ENCODE results near the gene HSPA4. TPM values are rescaled to one million over a fixed set of nuclear protein-coding genes. Genes with fewer than 3 reads are reported as not detected.

The HSPA4 gene
- total and polyA plus RNA-seq, 2 experiments from 2014 or later, result 340 to 343 TPM

DNA sequence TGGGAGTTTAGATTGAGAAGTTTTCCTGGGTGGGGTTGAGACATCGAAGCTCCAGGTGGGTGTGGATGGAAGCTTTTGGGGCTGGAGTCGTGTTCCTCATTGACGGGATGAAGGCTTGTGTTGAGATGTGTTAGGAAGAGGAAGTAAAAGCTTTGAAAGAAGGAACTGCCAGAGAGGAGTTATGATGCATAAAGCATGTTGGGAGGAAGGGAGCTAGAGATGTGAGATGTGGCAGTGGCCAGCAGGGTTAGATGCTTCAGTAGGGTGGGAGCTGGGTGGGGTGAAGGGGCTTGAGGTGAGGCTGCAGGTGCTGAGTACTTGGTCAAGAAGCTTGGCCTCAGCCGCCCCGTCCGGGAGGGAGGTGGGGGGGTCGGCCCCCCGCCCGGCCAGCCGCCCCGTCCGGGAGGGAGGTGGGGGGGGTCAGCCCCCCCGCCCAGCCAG lies 56.7 kb downstream of the HSPA4 start:
- H2AFZ ChIP-seq, result no peak overlapping the region
- H3K27ac ChIP-seq (ENCODE audit: low read depth), result no peak overlapping the region
- peaks cover 8% of the 10 kb centered on the region; the same call in 1 of the 2 replicates for H3F3A ChIP-seq (replicated peaks; ENCODE audit: low read depth)
- peaks cover 17% of the 10 kb centered on the region; the same call in 1 of the 2 replicates for H3K36me3 ChIP-seq (ENCODE audit: insufficient read depth)
- no peak for TF ChIP-seq ZNF331 (CRISPR knock-in tag; IDR thresholded peaks at IDR 0.05; ENCODE audit: low read depth)
- TF ChIP-seq, protein P1, sequence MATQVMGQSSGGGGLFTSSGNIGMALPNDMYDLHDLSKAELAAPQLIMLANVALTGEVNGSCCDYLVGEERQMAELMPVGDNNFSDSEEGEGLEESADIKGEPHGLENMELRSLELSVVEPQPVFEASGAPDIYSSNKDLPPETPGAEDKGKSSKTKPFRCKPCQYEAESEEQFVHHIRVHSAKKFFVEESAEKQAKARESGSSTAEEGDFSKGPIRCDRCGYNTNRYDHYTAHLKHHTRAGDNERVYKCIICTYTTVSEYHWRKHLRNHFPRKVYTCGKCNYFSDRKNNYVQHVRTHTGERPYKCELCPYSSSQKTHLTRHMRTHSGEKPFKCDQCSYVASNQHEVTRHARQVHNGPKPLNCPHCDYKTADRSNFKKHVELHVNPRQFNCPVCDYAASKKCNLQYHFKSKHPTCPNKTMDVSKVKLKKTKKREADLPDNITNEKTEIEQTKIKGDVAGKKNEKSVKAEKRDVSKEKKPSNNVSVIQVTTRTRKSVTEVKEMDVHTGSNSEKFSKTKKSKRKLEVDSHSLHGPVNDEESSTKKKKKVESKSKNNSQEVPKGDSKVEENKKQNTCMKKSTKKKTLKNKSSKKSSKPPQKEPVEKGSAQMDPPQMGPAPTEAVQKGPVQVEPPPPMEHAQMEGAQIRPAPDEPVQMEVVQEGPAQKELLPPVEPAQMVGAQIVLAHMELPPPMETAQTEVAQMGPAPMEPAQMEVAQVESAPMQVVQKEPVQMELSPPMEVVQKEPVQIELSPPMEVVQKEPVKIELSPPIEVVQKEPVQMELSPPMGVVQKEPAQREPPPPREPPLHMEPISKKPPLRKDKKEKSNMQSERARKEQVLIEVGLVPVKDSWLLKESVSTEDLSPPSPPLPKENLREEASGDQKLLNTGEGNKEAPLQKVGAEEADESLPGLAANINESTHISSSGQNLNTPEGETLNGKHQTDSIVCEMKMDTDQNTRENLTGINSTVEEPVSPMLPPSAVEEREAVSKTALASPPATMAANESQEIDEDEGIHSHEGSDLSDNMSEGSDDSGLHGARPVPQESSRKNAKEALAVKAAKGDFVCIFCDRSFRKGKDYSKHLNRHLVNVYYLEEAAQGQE (IDR thresholded peaks at IDR 0.05; ENCODE audit: unreplicated experiment), result no peak
- no peak for TF ChIP-seq CREB1 (CRISPR knock-in tag; IDR thresholded peaks at IDR 0.05; ENCODE audit: low read depth)
- TF ChIP-seq EZH2phosphoT487 (IDR thresholded peaks at IDR 0.05; ENCODE audit: unreplicated experiment), result no peak
- TF ChIP-seq, protein P2, sequence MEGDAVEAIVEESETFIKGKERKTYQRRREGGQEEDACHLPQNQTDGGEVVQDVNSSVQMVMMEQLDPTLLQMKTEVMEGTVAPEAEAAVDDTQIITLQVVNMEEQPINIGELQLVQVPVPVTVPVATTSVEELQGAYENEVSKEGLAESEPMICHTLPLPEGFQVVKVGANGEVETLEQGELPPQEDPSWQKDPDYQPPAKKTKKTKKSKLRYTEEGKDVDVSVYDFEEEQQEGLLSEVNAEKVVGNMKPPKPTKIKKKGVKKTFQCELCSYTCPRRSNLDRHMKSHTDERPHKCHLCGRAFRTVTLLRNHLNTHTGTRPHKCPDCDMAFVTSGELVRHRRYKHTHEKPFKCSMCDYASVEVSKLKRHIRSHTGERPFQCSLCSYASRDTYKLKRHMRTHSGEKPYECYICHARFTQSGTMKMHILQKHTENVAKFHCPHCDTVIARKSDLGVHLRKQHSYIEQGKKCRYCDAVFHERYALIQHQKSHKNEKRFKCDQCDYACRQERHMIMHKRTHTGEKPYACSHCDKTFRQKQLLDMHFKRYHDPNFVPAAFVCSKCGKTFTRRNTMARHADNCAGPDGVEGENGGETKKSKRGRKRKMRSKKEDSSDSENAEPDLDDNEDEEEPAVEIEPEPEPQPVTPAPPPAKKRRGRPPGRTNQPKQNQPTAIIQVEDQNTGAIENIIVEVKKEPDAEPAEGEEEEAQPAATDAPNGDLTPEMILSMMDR (conservative IDR thresholded peaks at IDR 0.05; ENCODE audit: low read depth in 2 of 2), result no peak
- TF ChIP-seq ZNF114 (CRISPR knock-in tag; IDR thresholded peaks at IDR 0.05), result no peak
- no peak overlapping the region for H3K27ac Mint-ChIP-seq
- peaks cover 41% of the 10 kb centered on the region for H3K36me3 Mint-ChIP-seq (ENCODE audit: low read depth)
- peaks cover 9% of the 10 kb centered on the region for H3K27me3 Mint-ChIP-seq (ENCODE audit: insufficient read depth, low read depth, poor library complexity)
- no peak overlapping the region for H3K4me3 ChIP-seq
- peak overlapping the region; percentile 1; the same call in 1 of the 3 replicates for H3K4me3 Mint-ChIP-seq
- H3K4me1 Mint-ChIP-seq, result peaks cover 2% of the 10 kb centered on the region; the same call in 2 of the 3 replicates
- no peaks in the 10 kb centered on the region for H3K79me2 ChIP-seq (replicated peaks; ENCODE audit: insufficient read depth)
- ATAC-seq (no peak), DNase-seq (ENCODE audit: low spot score) (no peak)
- peaks cover 9% of the 10 kb centered on the region for H3K9me3 Mint-ChIP-seq
- no peaks in the 10 kb centered on the region for H3K4me1 ChIP-seq (ENCODE audit: insufficient read depth)
- H4K20me1 ChIP-seq (replicated peaks; ENCODE audit: insufficient read depth), result peaks cover 5% of the 10 kb centered on the region; the same call in 1 of the 2 replicates
- H3K9me2 ChIP-seq (ENCODE audit: insufficient read depth), result no peaks in the 10 kb centered on the region
- H3K27me3 ChIP-seq (ENCODE audit: insufficient read depth), result no peaks in the 10 kb centered on the region
- H3K4me2 ChIP-seq, result no peak overlapping the region

DNA sequence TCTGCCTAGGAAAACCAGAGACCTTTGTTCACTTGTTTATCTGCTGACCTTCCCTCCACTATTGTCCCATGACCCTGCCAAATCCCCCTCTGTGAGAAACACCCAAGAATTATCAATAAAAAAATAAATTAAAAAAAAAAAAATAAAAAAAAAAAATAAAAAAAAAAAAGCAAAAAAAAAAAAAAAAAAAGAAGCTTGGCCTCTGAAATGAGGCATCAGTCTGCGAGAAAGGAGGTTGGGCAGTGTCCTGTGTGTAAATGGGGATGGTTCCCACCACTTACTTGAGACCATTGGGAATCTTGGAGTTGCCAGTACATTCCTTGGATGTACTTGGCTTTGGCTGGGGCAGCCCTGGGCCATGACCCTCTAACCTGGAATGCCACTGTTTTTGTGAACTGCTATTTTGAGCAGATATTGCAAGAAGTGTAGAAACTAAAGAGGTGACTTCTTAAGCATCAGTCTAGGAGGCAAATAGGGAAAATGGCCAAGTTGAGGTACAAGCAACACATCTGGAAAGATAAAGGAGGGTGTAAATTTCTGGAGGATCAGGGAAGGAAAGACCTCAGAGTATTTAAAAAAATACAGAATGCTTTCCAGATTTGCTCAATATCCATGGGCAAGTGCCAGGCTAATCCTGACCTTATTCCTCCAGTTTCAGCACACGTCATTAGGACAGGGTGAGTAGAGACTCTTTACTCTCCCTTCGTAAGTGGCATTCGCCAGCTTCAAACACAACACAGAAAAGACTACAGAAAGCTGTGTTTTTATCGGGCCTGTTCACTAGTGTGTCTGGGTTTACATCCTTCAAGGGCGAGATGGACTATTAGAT lies 58.1 kb downstream of the HSPA4 start:
- H3K4me1 ChIP-seq (ENCODE audit: insufficient read depth), result no peaks in the 10 kb centered on the region
- DNase-seq (ENCODE audit: low spot score) (peak; percentile 42), ATAC-seq (no peak; the same call in 2 of the 3 replicates)
- Mint-ChIP-seq H3K27ac (no peak overlapping the region), H3K27me3 (ENCODE audit: insufficient read depth, low read depth, poor library complexity) (peaks cover 13% of the 10 kb centered on the region), H3K4me3 (no peak overlapping the region), H3K4me1 (peaks cover 2% of the 10 kb centered on the region; the same call in 2 of the 3 replicates), H3K9me3 (peaks cover 9% of the 10 kb centered on the region), H3K36me3 (ENCODE audit: low read depth) (peaks cover 27% of the 10 kb centered on the region)
- H3K27ac ChIP-seq (ENCODE audit: low read depth), result no peak overlapping the region
- no peaks in the 10 kb centered on the region for H3K79me2 ChIP-seq (replicated peaks; ENCODE audit: insufficient read depth)
- peaks cover 8% of the 10 kb centered on the region; the same call in 1 of the 2 replicates for H3F3A ChIP-seq (replicated peaks; ENCODE audit: low read depth)
- H2AFZ ChIP-seq, result no peak overlapping the region
- no peak overlapping the region for H3K4me3 ChIP-seq
- H4K20me1 ChIP-seq (replicated peaks; ENCODE audit: insufficient read depth), result peaks cover 1% of the 10 kb centered on the region; the same call in 1 of the 2 replicates
- no peak for TF ChIP-seq EZH2 (IDR thresholded peaks at IDR 0.05; ENCODE audit: low read depth, unreplicated experiment)
- no peak for TF ChIP-seq ZNF331 (CRISPR knock-in tag; IDR thresholded peaks at IDR 0.05; ENCODE audit: low read depth)
- TF ChIP-seq EZH2phosphoT487 (IDR thresholded peaks at IDR 0.05; ENCODE audit: unreplicated experiment), result no peak
- no peaks in the 10 kb centered on the region for H3K27me3 ChIP-seq (ENCODE audit: insufficient read depth)
- H3K9me2 ChIP-seq (ENCODE audit: insufficient read depth), result no peaks in the 10 kb centered on the region
- H3K4me2 ChIP-seq, result no peak overlapping the region
- peaks cover 4% of the 10 kb centered on the region; the same call in 1 of the 2 replicates for H3K36me3 ChIP-seq (ENCODE audit: insufficient read depth)
